Measurements from ENCODE around the gene GPRC5A. TPM values are rescaled to one million over a fixed set of nuclear protein-coding genes. Genes with fewer than 3 reads are reported as not detected.

The GPRC5A gene
- total RNA-seq, 4 donors from 2014 or later, result 7.0 to 166 (median 116) TPM

DNA sequence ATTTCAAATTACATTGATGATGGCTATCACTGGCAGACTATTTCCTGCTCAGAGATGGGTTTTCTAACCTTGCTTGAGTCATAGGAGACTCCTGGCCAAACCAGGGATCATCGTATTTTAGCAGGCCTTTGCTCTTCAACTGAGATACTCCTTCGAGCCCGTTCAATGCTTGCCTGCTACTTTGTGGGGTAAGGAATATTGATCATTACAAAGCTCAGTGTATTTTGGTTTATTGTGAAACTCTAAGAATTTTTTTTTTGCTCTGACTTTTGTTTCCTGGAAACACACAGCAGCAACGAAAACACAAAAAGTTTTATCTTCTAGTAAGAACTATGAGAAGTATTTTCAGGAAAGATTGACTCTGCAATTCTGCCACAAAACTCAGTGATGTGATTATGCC, 56.5 kb downstream of the GPRC5A start:
- intact Hi-C loops (cut with DNase I; ENCODE audit: low total_unique reads) (no loop called here), in situ Hi-C loops (cut with MboI; ENCODE audit: low pct_ligation_motif_present in 1 of 4, low pct_unique_long_range_greater_than_20kb in 1 of 4, low sequenced_read_pairs in 3 of 4) (no loop called here)
- Histone ChIP-seq H3K36me3 (no peaks in the 10 kb centered on the region), H3K4me1 (no peaks in the 10 kb centered on the region), H3K4me3 (no peak overlapping the region), H3K9me3 (no peaks in the 10 kb centered on the region), H3K27ac (no peak overlapping the region), H3K27me3 (no peaks in the 10 kb centered on the region)
- 78 to 87% methylated on average over 3 to 4 of the region's 4 CpGs for WGBS, 2 donors (ENCODE audit: low coverage in 1 of 2)
- DNase-seq, result no peak
- TF ChIP-seq POLR2A (IDR thresholded peaks at IDR 0.05) (no peak), EP300 (IDR thresholded peaks at IDR 0.05; ENCODE audit: low read depth) (no peak), POLR2AphosphoS5 (IDR thresholded peaks at IDR 0.05) (no peak), CTCF (IDR thresholded peaks at IDR 0.05) (no peak)

DNA sequence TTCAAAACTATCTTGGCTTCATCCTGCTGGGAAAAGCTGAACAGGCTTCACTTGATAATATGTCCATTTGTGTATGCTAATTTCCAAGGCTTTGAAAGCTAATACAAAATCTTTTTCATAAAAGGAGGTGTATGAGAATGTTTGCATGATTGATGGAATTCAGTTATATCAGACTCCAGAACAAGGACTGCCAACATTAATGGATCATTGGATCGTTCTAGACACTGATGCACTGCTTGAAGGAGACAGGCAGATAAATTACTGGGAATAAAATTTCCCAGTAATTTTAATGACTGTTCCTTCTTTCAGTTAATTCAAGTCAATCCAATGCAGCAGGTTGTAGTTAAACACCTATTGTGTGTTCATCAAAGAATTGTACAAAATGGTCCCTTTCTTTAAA, 60.1 kb downstream of the GPRC5A start:
- TF ChIP-seq POLR2AphosphoS5 (IDR thresholded peaks at IDR 0.05), result no peak
- no peak for TF ChIP-seq EP300 (IDR thresholded peaks at IDR 0.05; ENCODE audit: low read depth)
- TF ChIP-seq CTCF (IDR thresholded peaks at IDR 0.05), result no peak
- no peak for TF ChIP-seq POLR2A (IDR thresholded peaks at IDR 0.05)
- Histone ChIP-seq H3K4me3 (no peak overlapping the region), H3K4me1 (no peaks in the 10 kb centered on the region), H3K27ac (no peak overlapping the region), H3K9me3 (no peaks in the 10 kb centered on the region), H3K36me3 (no peaks in the 10 kb centered on the region), H3K27me3 (no peaks in the 10 kb centered on the region)
- DNase-seq, result no peak
- in situ Hi-C loops (cut with MboI; ENCODE audit: low pct_ligation_motif_present in 1 of 4, low pct_unique_long_range_greater_than_20kb in 1 of 4, low sequenced_read_pairs in 3 of 4) (no loop called here), intact Hi-C loops (cut with DNase I; ENCODE audit: low total_unique reads) (no loop called here)
- WGBS, 2 donors (ENCODE audit: low coverage in 1 of 2), result 75 to 81% methylated on average over 1 of the region's 1 CpG

GRCh38 chr12:12952036-12952435, 60.7 kb downstream of the GPRC5A start, which contains the start of gene GPRC5D:
GPRC5D (minus strand) TSS chr12:12952170; CDS start chr12:12950384, 1,786 bp downstream.
- intact Hi-C loops (cut with DNase I; ENCODE audit: low total_unique reads), result no loop called here
- in situ Hi-C loops (cut with MboI; ENCODE audit: low pct_ligation_motif_present in 1 of 4, low pct_unique_long_range_greater_than_20kb in 1 of 4, low sequenced_read_pairs in 3 of 4), result no loop called here
- no peak for DNase-seq
- H3K9me3 ChIP-seq, result no peaks in the 10 kb centered on the region
- H3K27ac ChIP-seq, result no peak within 1 kb of the TSS
- H3K27me3 ChIP-seq, result no peaks in the 10 kb centered on the region
- TF ChIP-seq POLR2AphosphoS5 (IDR thresholded peaks at IDR 0.05) (no peak), EP300 (IDR thresholded peaks at IDR 0.05; ENCODE audit: low read depth) (no peak), CTCF (IDR thresholded peaks at IDR 0.05) (no peak), POLR2A (IDR thresholded peaks at IDR 0.05) (no peak)
- H3K4me3 ChIP-seq, result no peak within 1 kb of the TSS
- WGBS, 2 donors (ENCODE audit: low coverage in 1 of 2), result 75 to 80% methylated on average over 1 to 6 of the region's 6 CpGs
- H3K36me3 ChIP-seq, result no peaks in the 10 kb centered on the region
- no peaks in the 10 kb centered on the region for H3K4me1 ChIP-seq

DNA sequence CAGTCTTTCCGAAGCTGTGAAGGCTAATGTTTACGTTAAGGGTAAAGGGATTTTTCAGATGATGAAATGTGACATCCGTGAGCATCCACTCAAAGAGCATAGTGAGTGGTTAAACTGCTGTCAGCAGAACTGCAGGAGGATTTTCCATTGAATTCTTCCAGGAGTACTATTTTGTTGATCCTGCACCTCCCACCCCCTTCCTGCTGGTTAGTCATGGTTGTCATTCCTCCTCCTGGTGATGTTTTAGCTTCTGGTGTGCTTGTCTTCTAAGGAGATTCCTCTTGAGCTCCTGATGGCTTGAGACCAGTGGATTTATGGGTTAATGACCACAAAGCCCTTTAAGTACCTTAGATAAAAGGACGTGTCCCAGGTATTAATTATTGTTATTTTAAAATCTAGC, 63.0 kb downstream of the GPRC5A start:
- TF ChIP-seq EP300 (IDR thresholded peaks at IDR 0.05; ENCODE audit: low read depth) (no peak), CTCF (IDR thresholded peaks at IDR 0.05) (no peak), POLR2AphosphoS5 (IDR thresholded peaks at IDR 0.05) (no peak), POLR2A (IDR thresholded peaks at IDR 0.05) (no peak)
- H3K4me3 ChIP-seq, result no peak overlapping the region
- no peaks in the 10 kb centered on the region for H3K27me3 ChIP-seq
- no peaks in the 10 kb centered on the region for H3K36me3 ChIP-seq
- in situ Hi-C loops (cut with MboI; ENCODE audit: low pct_ligation_motif_present in 1 of 4, low pct_unique_long_range_greater_than_20kb in 1 of 4, low sequenced_read_pairs in 3 of 4), result no loop called here
- no peaks in the 10 kb centered on the region for H3K4me1 ChIP-seq
- no peaks in the 10 kb centered on the region for H3K9me3 ChIP-seq
- intact Hi-C loops (cut with DNase I; ENCODE audit: low total_unique reads), result no loop called here
- 74 to 100% methylated on average over 1 to 4 of the region's 4 CpGs for WGBS, 2 donors (ENCODE audit: low coverage in 1 of 2)
- H3K27ac ChIP-seq, result no peak overlapping the region
- DNase-seq, result no peak
